OCI-LY7 (cell line): ENCODE results near the gene PARD3. TPM values are rescaled to one million over a fixed set of nuclear protein-coding genes. Genes with fewer than 3 reads are reported as not detected.

ENCODE experiments used
- BruUV-seq: library from RNA; stranded (reverse); fragments of 400-500 nt; replicated peaks from 2 replicates; lab custom pipeline; 2021; lab: Mats Ljungman, UMichigan
- CTCF ChIA-PET: fragments of 300-600 bp; sonication (Branson Sonifier 250); formaldehyde crosslinking; loops from one replicate; lab custom pipeline; 2022; ENCODE audit warnings: antibody characterized with exemption; ENCODE audit not compliant: unreplicated experiment; lab: Charles Lee
- POLR2A ChIA-PET: fragments of 300-600 bp; sonication (Branson Sonifier 250); formaldehyde crosslinking; loops from one replicate; lab custom pipeline; 2022; ENCODE audit warnings: antibody characterized with exemption; lab: Charles Lee
- DNase-seq: peaks from one replicate; pipeline ENCODE4 v3.0.0-alpha.2; 2015; ENCODE audit warnings: low spot score
- H2AFZ ChIP-seq: fragments of 200-600 bp; sonication (generic), shearing (Covaris generic); 2 replicates; pipeline ENCODE4 v1.6.1; 2014; ENCODE audit warnings: mild to moderate bottlenecking, antibody characterized with exemption, low read length, moderate library complexity
- H3K27ac ChIP-seq: fragments of 200-600 bp; sonication (generic); 2 replicates; pipeline ENCODE4 v1.5.1; 2014; ENCODE audit warnings: mixed run types, low read depth, mild to moderate bottlenecking, moderate library complexity, low read length, inconsistent platforms; ENCODE audit not compliant: poor library complexity, severe bottlenecking
- H3K36me3 ChIP-seq: fragments of 200-600 bp; sonication (generic); 2 replicates; pipeline ENCODE4 v1.6.1; 2014; ENCODE audit warnings: mild to moderate bottlenecking, antibody characterized with exemption, low read length, moderate library complexity, mixed read lengths; ENCODE audit not compliant: insufficient read depth
- H3K4me1 ChIP-seq: fragments of 200-600 bp; sonication (generic); 2 replicates; pipeline ENCODE4 v1.5.1; 2014; ENCODE audit warnings: mild to moderate bottlenecking, low read length; ENCODE audit not compliant: insufficient read depth, poor library complexity, severe bottlenecking
- H3K4me2 ChIP-seq: fragments of 200-600 bp; sonication (generic); 2 replicates; pipeline ENCODE4 v1.6.1; 2014; ENCODE audit warnings: mild to moderate bottlenecking, low read length
- H3K4me3 ChIP-seq: fragments of 200-600 bp; sonication (generic); 2 replicates; pipeline ENCODE4 v1.5.1; 2014; ENCODE audit warnings: mild to moderate bottlenecking, low read depth, low read length; ENCODE audit not compliant: poor library complexity, severe bottlenecking
- H3K79me2 ChIP-seq: fragments of 200-600 bp; sonication (generic); 2 replicates; pipeline ENCODE4 v1.6.1; 2016; ENCODE audit warnings: low read depth, mild to moderate bottlenecking, low read length, moderate library complexity, mixed read lengths; ENCODE audit not compliant: insufficient read depth
- H3K9me2 ChIP-seq: fragments of 200-600 bp; sonication (generic); 2 replicates; pipeline ENCODE4 v1.6.1; 2016; ENCODE audit warnings: mild to moderate bottlenecking, low read length, mixed read lengths; ENCODE audit not compliant: insufficient read depth
- H3K9me3 ChIP-seq: fragments of 200-600 bp; sonication (generic); 2 replicates; pipeline ENCODE4 v1.6.1; 2014; ENCODE audit warnings: mild to moderate bottlenecking, mixed run types, low read length, mixed read lengths
- H4K20me1 ChIP-seq: fragments of 200-600 bp; sonication (generic); 2 replicates; pipeline ENCODE4 v1.6.1; 2014; ENCODE audit warnings: mild to moderate bottlenecking, antibody characterized with exemption, low read length, moderate library complexity, mixed read lengths; ENCODE audit not compliant: insufficient read depth
- EZH2phosphoT487 ChIP-seq: fragments of 200-600 bp; sonication (generic); IDR thresholded peaks from 2 replicates; pipeline ENCODE4 v1.6.1; 2018; ENCODE audit warnings: low read depth, borderline replicate concordance, mild to moderate bottlenecking, mixed run types, antibody characterized with exemption, low read length, moderate library complexity, mixed read lengths
- intact Hi-C: fragments of 100-400 bp; cut with micrococcal nuclease; formaldehyde crosslinking; loops from one replicate; pipeline ENCODE4 v1.10.0; 2022; ENCODE audit not compliant: unreplicated experiment
- total RNA-seq, 2 experiments: library from RNA; depleted of rRNA in 1 of 2; stranded (reverse); fragments of >200 nt in 1 of 2; shearing (Covaris generic) in 1 of 2; gene quantifications; 2 replicates each; pipeline ENCODE4 v1.2.3, GENCODE V29; 2014 to 2022
- TF ChIP-seq, protein P1 (sequence below): fragments of 200-600 bp; sonication (generic); conservative IDR thresholded peaks from 2 replicates; pipeline ENCODE4 v1.5.1; 2014; ENCODE audit warnings: mild to moderate bottlenecking, antibody characterized with exemption, low read length, moderate library complexity, mixed read lengths

The PARD3 gene
- total RNA-seq, 2 experiments from 2014 or later = not detected

- Histone ChIP-seq H3K4me3 (no peak overlapping the region), H3K9me3 (no peaks in the 10 kb centered on the region), H3K4me1 (no peaks in the 10 kb centered on the region), H3K36me3 (no peaks in the 10 kb centered on the region), H3K79me2 (no peaks in the 10 kb centered on the region), H4K20me1 (no peaks in the 10 kb centered on the region), H3K9me2 (no peaks in the 10 kb centered on the region), H2AFZ (no peak overlapping the region), H3K4me2 (no peak overlapping the region), H3K27ac (no peak overlapping the region)
- no peak for DNase-seq
- TF ChIP-seq EZH2phosphoT487 = no peak
- TF ChIP-seq, protein P1, sequence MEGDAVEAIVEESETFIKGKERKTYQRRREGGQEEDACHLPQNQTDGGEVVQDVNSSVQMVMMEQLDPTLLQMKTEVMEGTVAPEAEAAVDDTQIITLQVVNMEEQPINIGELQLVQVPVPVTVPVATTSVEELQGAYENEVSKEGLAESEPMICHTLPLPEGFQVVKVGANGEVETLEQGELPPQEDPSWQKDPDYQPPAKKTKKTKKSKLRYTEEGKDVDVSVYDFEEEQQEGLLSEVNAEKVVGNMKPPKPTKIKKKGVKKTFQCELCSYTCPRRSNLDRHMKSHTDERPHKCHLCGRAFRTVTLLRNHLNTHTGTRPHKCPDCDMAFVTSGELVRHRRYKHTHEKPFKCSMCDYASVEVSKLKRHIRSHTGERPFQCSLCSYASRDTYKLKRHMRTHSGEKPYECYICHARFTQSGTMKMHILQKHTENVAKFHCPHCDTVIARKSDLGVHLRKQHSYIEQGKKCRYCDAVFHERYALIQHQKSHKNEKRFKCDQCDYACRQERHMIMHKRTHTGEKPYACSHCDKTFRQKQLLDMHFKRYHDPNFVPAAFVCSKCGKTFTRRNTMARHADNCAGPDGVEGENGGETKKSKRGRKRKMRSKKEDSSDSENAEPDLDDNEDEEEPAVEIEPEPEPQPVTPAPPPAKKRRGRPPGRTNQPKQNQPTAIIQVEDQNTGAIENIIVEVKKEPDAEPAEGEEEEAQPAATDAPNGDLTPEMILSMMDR = no peak
- ChIA-PET CTCF (no interaction called here), POLR2A (interaction anchor here (0.6 kb wide), 1 partner anchor 345 kb away, joined by 3 read pairs; no protein-coding TSS in a partner anchor)
- no TSS peak for BruUV-seq
- intact Hi-C loops = no loop called here
Observed at GRCh38 chr10:34291466-34292193, 523.5 kb downstream of the PARD3 start.

- Histone ChIP-seq H3K9me2 (no peaks in the 10 kb centered on the region), H3K79me2 (no peaks in the 10 kb centered on the region), H3K9me3 (no peaks in the 10 kb centered on the region), H3K4me2 (no peak overlapping the region), H2AFZ (no peak overlapping the region), H3K36me3 (no peaks in the 10 kb centered on the region), H3K4me3 (no peak overlapping the region), H3K27ac (no peak overlapping the region), H3K4me1 (no peaks in the 10 kb centered on the region), H4K20me1 (no peaks in the 10 kb centered on the region)
- DNase-seq = no peak
- no TSS peak for BruUV-seq
- intact Hi-C loops = no loop called here
- ChIA-PET CTCF (no interaction called here), POLR2A (interaction anchor here (0.6 kb wide), 1 partner anchor 12 kb away, joined by 6 read pairs; no protein-coding TSS in a partner anchor)
- TF ChIP-seq, protein P1 = no peak
- no peak for TF ChIP-seq EZH2phosphoT487
Observed at GRCh38 chr10:34290412-34291081, 524.5 kb downstream of the PARD3 start.

DNA sequence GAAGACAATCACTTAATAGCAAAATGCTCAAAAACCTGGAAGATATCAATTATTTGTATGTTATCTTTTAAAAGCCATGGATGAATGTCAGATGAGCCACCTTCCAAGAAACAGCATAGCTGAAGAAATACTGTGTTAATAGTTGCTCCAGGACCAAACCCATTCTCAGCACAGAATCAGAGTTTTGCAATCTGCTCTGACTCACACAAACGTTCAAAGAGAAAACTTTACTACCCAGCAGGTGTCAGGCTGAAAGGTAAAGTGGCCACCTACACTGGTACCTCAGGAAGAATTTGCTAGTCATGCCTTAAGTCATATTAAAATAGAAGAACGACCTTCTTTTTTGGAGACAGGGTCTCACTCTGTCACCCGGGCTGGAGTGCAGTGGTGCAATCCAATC, 526.5 kb downstream of the PARD3 start:
- no peak overlapping the region for H3K4me2 ChIP-seq
- ChIA-PET POLR2A (interaction anchor here (1.0 kb wide), 1 partner anchor 16 kb away, joined by 4 read pairs; no protein-coding TSS in a partner anchor), CTCF (no interaction called here)
- no peak for DNase-seq
- H3K79me2 ChIP-seq = no peaks in the 10 kb centered on the region
- H3K9me3 ChIP-seq = no peaks in the 10 kb centered on the region
- no peak overlapping the region for H2AFZ ChIP-seq
- intact Hi-C loops = no loop called here
- H3K27ac ChIP-seq = no peak overlapping the region
- H3K4me3 ChIP-seq = no peak overlapping the region
- BruUV-seq = no TSS peak
- H3K4me1 ChIP-seq = no peaks in the 10 kb centered on the region
- no peaks in the 10 kb centered on the region for H4K20me1 ChIP-seq
- H3K36me3 ChIP-seq = no peaks in the 10 kb centered on the region
- H3K9me2 ChIP-seq = no peaks in the 10 kb centered on the region
- no peak for TF ChIP-seq EZH2phosphoT487
- TF ChIP-seq, protein P1 = no peak
